HUES48 (cell line): ENCODE results near the gene SIRT7.

Source experiments
- H3K27ac ChIP-seq: one replicate; pipeline ENCODE4 v1.7.0; 2013; ENCODE audit warnings: low read depth, low read length, inconsistent platforms
- H3K27me3 ChIP-seq: 2 replicates; pipeline ENCODE4 v1.6.1; 2013; ENCODE audit warnings: mild to moderate bottlenecking, low read length; ENCODE audit not compliant: control insufficient read depth, insufficient read depth
- H3K36me3 ChIP-seq: 2 replicates; pipeline ENCODE4 v1.6.1; 2013; ENCODE audit warnings: low read length; ENCODE audit not compliant: control insufficient read depth, insufficient read depth
- H3K4me1 ChIP-seq: 2 replicates; pipeline ENCODE4 v1.6.1; 2013; ENCODE audit warnings: mild to moderate bottlenecking, low read length; ENCODE audit not compliant: control insufficient read depth, insufficient read depth
- H3K4me3 ChIP-seq: 2 replicates; pipeline ENCODE4 v1.5.1; 2013; ENCODE audit warnings: mild to moderate bottlenecking, low read depth, low read length
- H3K9ac ChIP-seq: 2 replicates; pipeline ENCODE4 v1.6.1; 2013; ENCODE audit warnings: mild to moderate bottlenecking, low read depth, low read length, moderate library complexity
- H3K9me3 ChIP-seq: 2 replicates; pipeline ENCODE4 v1.6.1; 2013; ENCODE audit warnings: low read length; ENCODE audit not compliant: control insufficient read depth, insufficient read depth

Gene SIRT7

DNA sequence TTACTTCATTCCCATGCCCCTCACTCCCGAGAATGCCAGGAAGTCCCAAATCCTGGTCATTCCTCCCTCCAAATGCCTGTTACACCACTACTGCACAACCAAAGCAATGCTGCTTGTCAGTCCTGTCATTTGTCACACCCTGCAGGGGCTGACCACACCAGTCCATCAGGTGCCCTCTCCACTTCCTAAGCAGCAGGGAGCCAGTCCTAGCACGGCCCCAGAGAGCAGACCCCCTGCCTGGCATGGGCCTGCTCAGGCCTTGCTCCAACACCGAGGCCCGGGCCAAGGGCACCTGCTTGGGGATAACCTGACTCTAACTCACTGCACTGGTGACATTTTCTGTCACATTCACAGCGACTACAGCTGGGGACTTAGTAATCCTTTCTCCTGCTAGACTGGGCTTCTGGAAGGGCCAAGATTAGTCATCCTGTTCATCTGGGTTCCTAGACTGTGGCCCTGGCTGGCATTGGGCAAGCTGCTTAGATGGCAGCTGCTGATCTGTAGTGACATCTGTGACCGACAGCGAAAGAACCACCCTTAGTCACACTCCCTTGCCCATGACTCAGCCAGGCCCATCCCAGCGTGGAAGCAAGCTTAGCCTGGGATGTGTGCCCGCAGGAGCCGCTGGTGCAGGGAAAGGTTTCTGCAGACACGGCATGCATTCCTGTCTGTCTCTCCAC lies 32.0 kb downstream of the SIRT7 start:
- Histone ChIP-seq H3K4me1 (peaks cover 8% of the 10 kb centered on the region; the same call in 1 of the 2 replicates), H3K36me3 (peaks cover 80% of the 10 kb centered on the region), H3K4me3 (no peak overlapping the region), H3K27ac (no peak overlapping the region), H3K9me3 (no peaks in the 10 kb centered on the region), H3K27me3 (no peaks in the 10 kb centered on the region), H3K9ac (no peak overlapping the region)

DNA sequence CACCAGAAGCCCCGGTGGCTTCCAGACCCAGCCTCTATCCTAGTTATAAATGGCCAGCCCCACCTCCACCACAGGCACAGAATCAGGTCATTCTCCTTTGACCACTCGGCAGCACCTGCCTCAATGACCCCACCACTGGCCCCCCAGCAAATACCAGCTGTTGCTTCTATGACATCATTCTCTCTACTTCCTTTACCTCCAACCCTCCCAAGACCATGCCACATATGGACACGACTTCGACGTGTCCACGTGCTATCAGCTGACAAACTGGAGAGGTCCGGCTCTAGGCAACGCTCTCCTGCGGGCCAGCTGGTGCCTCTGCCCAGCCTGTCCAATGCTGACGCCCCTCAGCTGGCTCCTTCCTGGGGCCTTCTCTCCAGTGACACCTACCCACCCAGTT lies 32.5 kb downstream of the SIRT7 start:
- H3K9me3 ChIP-seq, result no peaks in the 10 kb centered on the region
- no peak overlapping the region for H3K27ac ChIP-seq
- no peak overlapping the region for H3K9ac ChIP-seq
- H3K36me3 ChIP-seq, result peaks cover 82% of the 10 kb centered on the region
- H3K4me1 ChIP-seq, result peaks cover 8% of the 10 kb centered on the region; the same call in 1 of the 2 replicates
- no peaks in the 10 kb centered on the region for H3K27me3 ChIP-seq
- H3K4me3 ChIP-seq, result no peak overlapping the region

- H3K9ac ChIP-seq, result no peak overlapping the region
- peaks cover 4% of the 10 kb centered on the region; the same call in 1 of the 2 replicates for H3K4me1 ChIP-seq
- H3K27me3 ChIP-seq, result no peaks in the 10 kb centered on the region
- no peak overlapping the region for H3K4me3 ChIP-seq
- H3K36me3 ChIP-seq, result peaks cover 82% of the 10 kb centered on the region
- no peak overlapping the region for H3K27ac ChIP-seq
- H3K9me3 ChIP-seq, result no peaks in the 10 kb centered on the region
Measured at GRCh38 chr17:81884968-81885367, 33.0 kb downstream of the SIRT7 start.

DNA sequence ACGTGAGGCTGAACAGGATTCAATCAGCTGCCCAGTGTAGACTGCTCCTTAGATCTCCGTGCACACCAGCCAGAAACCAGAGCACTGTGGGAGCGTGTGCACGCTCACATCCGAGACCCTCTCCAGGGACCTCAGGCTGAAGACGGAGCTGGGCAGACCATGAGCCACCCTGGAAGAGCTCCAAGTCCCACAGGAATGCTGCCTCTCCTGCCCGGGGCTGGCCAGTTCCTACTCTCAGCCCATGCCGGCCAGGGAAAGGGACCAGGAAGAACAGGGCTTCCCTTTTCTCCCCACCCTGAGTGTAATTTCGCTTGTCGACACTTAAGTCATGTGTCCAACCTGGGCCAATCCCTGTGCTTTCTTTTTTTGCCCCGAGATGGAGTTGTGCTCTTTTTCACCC lies 33.5 kb downstream of the SIRT7 start:
- H3K36me3 ChIP-seq, result peaks cover 82% of the 10 kb centered on the region
- no peaks in the 10 kb centered on the region for H3K4me1 ChIP-seq
- no peaks in the 10 kb centered on the region for H3K27me3 ChIP-seq
- H3K4me3 ChIP-seq, result no peak overlapping the region
- H3K27ac ChIP-seq, result no peak overlapping the region
- H3K9ac ChIP-seq, result no peak overlapping the region
- H3K9me3 ChIP-seq, result no peaks in the 10 kb centered on the region

DNA sequence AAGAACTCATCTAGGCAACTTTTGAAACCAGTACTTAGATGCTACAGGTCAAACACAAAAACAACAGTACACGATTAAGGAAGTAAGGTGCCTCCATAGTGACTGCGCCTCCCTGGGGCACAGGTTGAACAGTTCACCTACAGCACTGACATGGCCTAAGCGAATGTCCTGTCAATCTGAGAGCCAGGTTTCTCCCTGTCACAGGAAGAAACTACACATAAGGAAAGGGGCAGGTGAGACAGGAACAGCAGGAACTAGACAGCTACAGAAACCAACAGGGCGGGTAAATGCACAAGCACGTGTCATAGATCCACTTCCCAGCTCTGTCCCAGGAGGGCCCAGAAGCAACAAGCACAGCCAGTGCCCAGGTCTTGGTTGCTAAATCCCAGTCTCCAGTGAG lies 38.9 kb downstream of the SIRT7 start:
- peaks cover 46% of the 10 kb centered on the region for H3K36me3 ChIP-seq

GRCh38 chr17:81878294-81878693 lies 39.7 kb downstream of the SIRT7 start:
- Histone ChIP-seq H3K4me1 (no peaks in the 10 kb centered on the region), H3K27ac (no peak overlapping the region), H3K27me3 (no peaks in the 10 kb centered on the region), H3K9me3 (no peaks in the 10 kb centered on the region), H3K36me3 (peaks cover 44% of the 10 kb centered on the region), H3K4me3 (no peak overlapping the region), H3K9ac (no peak overlapping the region)

More for the DNA sequence above, 38.9 kb downstream of the SIRT7 start:
- Histone ChIP-seq H3K27ac (no peak overlapping the region), H3K4me3 (no peak overlapping the region), H3K9me3 (no peaks in the 10 kb centered on the region), H3K27me3 (no peaks in the 10 kb centered on the region), H3K9ac (no peak overlapping the region), H3K4me1 (no peaks in the 10 kb centered on the region)

DNA sequence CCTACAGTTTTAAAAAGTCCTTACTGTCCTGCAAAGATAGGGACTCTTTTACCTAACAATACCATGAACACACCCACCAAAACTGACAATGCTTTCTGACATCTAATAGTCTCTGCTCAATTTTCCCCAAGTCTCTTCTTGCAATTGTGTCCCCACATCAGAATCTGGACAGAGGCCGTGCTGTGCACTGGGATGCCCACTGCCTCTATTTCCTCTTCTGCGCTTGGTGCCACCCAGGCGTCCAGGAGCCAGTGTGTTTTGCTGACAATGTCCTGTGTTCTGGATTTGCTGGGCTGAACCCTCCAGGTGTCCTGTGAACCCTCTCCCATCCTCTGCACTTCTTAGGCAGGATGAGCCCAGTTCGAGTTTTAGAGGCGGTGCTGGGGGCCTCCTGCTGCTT lies 40.4 kb downstream of the SIRT7 start:
- Histone ChIP-seq H3K36me3 (peaks cover 39% of the 10 kb centered on the region), H3K27me3 (no peaks in the 10 kb centered on the region)

DNA sequence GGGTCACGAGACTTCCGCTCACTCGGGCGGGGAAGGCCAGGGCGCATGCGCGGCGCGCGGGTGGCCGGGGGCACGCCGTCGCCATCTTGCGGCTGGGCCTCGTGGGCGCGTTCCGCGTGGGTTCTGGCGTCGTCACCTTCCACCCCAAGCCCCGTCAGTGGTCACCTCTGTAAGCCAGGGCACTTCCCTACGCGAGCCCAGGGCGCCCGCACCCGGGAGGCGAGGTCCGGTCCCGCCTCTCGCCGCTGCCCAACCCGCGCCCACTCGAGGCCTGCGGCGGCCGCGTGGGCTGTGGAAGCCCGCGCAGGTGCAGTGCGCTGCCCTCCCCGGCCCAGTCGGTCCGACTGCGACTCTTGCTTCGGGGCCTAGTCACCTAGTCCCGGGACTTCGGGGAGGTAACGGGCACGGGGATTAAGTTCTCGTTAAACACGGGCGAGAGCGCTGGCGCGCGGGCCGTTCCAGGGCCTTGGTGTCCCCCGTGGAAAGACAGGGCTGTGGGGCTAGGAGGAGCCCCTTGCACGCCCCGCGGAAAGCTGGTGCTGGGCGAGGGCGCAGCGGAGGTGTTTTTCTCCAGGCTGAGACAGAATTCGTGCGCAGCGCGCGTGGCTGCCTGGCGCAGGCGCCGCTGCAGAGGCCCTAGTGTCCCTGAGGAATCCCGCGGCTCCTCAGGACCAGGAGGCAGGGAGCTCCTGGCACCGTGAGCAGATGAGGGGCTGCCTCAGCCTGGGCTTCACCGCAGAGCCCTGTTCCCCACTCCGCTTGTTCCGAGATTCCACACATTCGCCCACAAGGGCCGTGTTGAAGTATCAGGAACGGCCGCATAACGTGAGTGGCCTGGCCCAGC lies 46.4 kb downstream of the SIRT7 start:
- H3K9me3 ChIP-seq, result no peaks in the 10 kb centered on the region
- peak overlapping the region; percentile 92 for H3K4me3 ChIP-seq
- peaks cover 11% of the 10 kb centered on the region for H3K36me3 ChIP-seq
- H3K9ac ChIP-seq, result peak overlapping the region; percentile 92
- H3K4me1 ChIP-seq, result peaks cover 26% of the 10 kb centered on the region
- peak overlapping the region; percentile 94 for H3K27ac ChIP-seq
- H3K27me3 ChIP-seq, result no peaks in the 10 kb centered on the region

More for the DNA sequence above, 40.4 kb downstream of the SIRT7 start:
- no peak overlapping the region for H3K4me3 ChIP-seq
- no peak overlapping the region for H3K27ac ChIP-seq
- H3K9ac ChIP-seq, result no peak overlapping the region
- H3K4me1 ChIP-seq, result no peaks in the 10 kb centered on the region
- H3K9me3 ChIP-seq, result no peaks in the 10 kb centered on the region

DNA sequence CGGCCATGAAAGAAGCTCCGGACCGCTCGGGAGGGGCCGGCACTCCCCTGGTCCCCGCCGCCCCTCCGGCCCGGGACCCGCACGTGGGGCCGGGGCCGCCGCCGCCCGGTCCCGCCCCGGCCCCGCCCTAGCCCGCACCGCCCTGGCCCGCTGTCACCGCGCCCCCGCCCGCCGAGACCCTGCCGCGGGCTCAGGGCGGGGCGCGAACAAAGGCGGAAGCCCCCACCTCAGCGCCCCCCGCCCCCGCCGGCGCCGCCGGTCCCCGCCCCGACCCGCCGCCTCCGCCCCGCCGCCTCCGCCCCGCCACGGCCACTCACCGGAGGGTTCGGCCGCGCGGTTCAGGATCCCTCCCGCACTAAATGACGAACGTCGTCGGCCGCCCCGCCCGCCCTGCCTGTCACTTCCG lies 47.0 kb downstream of the SIRT7 start, which contains the start of gene ARHGDIA:
Gene ARHGDIA, minus strand, starts transcription at position 357 of the 406 bp plus-strand sequence. CDS start 1,407 bp downstream, outside the sequence.
- no peaks in the 10 kb centered on the region for H3K9me3 ChIP-seq
- H3K27ac ChIP-seq, result peak within 1 kb of the TSS; percentile 94
- peak within 1 kb of the TSS; percentile 92 for H3K9ac ChIP-seq
- peak within 1 kb of the TSS; percentile 92 for H3K4me3 ChIP-seq
- peaks cover 26% of the 10 kb centered on the region for H3K4me1 ChIP-seq
- peaks cover 11% of the 10 kb centered on the region for H3K36me3 ChIP-seq
- H3K27me3 ChIP-seq, result no peaks in the 10 kb centered on the region

- peak overlapping the region; percentile 70 for H3K9ac ChIP-seq
- no peaks in the 10 kb centered on the region for H3K9me3 ChIP-seq
- H3K27ac ChIP-seq, result peak overlapping the region; percentile 94
- peak overlapping the region; percentile 87 for H3K4me3 ChIP-seq
- no peaks in the 10 kb centered on the region for H3K27me3 ChIP-seq
- peaks cover 26% of the 10 kb centered on the region for H3K4me1 ChIP-seq
- peaks cover 17% of the 10 kb centered on the region for H3K36me3 ChIP-seq
Measured at GRCh38 chr17:81870131-81870980, 47.6 kb downstream of the SIRT7 start.
